Measurements from ENCODE around the gene PCBP3. TPM values are rescaled to one million over a fixed set of nuclear protein-coding genes. Genes with fewer than 3 reads are reported as not detected.
"Not testable (repeated sequence)": the region's sequence is repeated elsewhere in the genome, so short reads cannot be mapped to it uniquely, and the experiment has no call there.

The PCBP3 gene
- total RNA-seq, 1 experiment from 2014 or later, result not detected

DNA sequence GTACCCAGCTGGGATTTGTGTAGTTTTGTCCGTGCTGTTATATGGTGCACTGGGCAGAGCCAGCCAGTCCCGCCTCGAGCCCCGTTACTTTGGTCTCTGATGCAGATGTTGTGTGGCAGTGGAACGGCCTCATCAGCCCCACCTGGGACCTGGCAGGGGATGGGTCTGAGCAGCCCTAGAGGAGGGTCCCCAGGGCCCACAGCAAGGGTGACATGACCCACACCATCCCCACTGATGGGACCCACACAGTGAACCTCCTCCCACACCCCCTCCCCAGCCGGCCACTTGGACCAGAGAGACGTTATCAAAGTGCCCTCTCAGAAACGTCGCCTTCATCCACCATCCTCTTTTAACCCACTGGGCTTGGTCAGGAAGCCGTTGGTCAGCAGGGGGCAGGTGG is 42.0 kb upstream of the PCBP3 start:
- H3K9me2 ChIP-seq (ENCODE audit: insufficient read depth), result no peaks in the 10 kb centered on the region
- H3K9me3 ChIP-seq (ENCODE audit: insufficient read depth, low read depth), result no peaks in the 10 kb centered on the region
- ChIA-PET CTCF (no interaction called here), POLR2A (ENCODE audit: unreplicated experiment) (no interaction called here)
- no peak for TF ChIP-seq EZH2 (IDR thresholded peaks at IDR 0.05; ENCODE audit: low read depth)
- TF ChIP-seq, protein P1, sequence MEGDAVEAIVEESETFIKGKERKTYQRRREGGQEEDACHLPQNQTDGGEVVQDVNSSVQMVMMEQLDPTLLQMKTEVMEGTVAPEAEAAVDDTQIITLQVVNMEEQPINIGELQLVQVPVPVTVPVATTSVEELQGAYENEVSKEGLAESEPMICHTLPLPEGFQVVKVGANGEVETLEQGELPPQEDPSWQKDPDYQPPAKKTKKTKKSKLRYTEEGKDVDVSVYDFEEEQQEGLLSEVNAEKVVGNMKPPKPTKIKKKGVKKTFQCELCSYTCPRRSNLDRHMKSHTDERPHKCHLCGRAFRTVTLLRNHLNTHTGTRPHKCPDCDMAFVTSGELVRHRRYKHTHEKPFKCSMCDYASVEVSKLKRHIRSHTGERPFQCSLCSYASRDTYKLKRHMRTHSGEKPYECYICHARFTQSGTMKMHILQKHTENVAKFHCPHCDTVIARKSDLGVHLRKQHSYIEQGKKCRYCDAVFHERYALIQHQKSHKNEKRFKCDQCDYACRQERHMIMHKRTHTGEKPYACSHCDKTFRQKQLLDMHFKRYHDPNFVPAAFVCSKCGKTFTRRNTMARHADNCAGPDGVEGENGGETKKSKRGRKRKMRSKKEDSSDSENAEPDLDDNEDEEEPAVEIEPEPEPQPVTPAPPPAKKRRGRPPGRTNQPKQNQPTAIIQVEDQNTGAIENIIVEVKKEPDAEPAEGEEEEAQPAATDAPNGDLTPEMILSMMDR (conservative IDR thresholded peaks at IDR 0.05), result no peak
- no peak overlapping the region for H3K4me3 ChIP-seq
- H3K36me3 ChIP-seq (ENCODE audit: low read depth), result no peaks in the 10 kb centered on the region
- no peak for DNase-seq
- H2AFZ ChIP-seq, result no peak overlapping the region
- H3K4me2 ChIP-seq, result no peak overlapping the region
- H3F3A ChIP-seq (ENCODE audit: insufficient read depth, low read depth), result no peaks in the 10 kb centered on the region
- no peaks in the 10 kb centered on the region for H3K4me1 ChIP-seq (replicated peaks; ENCODE audit: insufficient read depth)
- H4K20me1 ChIP-seq (ENCODE audit: insufficient read depth), result no peaks in the 10 kb centered on the region
- H3K79me2 ChIP-seq (ENCODE audit: low read depth), result no peaks in the 10 kb centered on the region
- no TSS peak for BruUV-seq (replicated peaks)
- intact Hi-C loops (cut with micrococcal nuclease; ENCODE audit: unreplicated experiment), result no loop called here
- H3K27me3 ChIP-seq (ENCODE audit: insufficient read depth, low read depth), result peaks cover 63% of the 10 kb centered on the region
- H3K27ac ChIP-seq, result no peak overlapping the region

DNA sequence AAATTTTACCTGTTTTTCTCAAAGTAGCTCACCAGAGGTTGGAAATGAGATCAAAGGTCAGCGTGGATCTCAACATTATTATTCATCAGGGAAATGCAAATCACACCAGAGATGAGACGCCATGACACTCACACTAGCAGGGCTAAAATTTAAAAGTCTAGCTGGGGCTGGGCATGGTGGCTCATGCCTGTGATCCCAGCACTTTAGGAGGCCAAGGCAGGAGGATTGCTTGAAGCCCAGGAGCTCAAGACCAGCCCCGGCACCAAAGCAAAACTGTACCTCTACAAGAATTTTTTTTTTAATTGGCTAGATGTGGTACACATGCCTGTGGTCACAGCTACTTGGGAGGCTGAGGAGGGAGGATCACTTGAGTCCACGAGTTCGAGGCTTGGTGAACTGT is 41.4 kb upstream of the PCBP3 start:
- H3K27ac ChIP-seq, result no peak overlapping the region
- H3K4me3 ChIP-seq, result no peak overlapping the region
- intact Hi-C loops (cut with micrococcal nuclease; ENCODE audit: unreplicated experiment), result no loop called here
- H3K9me2 ChIP-seq (ENCODE audit: insufficient read depth), result no peaks in the 10 kb centered on the region
- no peaks in the 10 kb centered on the region for H3F3A ChIP-seq (ENCODE audit: insufficient read depth, low read depth)
- H3K27me3 ChIP-seq (ENCODE audit: insufficient read depth, low read depth), result peaks cover 66% of the 10 kb centered on the region
- CTCF ChIA-PET, result no interaction called here
- no peaks in the 10 kb centered on the region for H3K9me3 ChIP-seq (ENCODE audit: insufficient read depth, low read depth)
- no peaks in the 10 kb centered on the region for H3K79me2 ChIP-seq (ENCODE audit: low read depth)
- no peak for TF ChIP-seq EZH2 (IDR thresholded peaks at IDR 0.05; ENCODE audit: low read depth)
- TF ChIP-seq, protein P1 (conservative IDR thresholded peaks at IDR 0.05), result no peak
- no peaks in the 10 kb centered on the region for H3K4me1 ChIP-seq (replicated peaks; ENCODE audit: insufficient read depth)
- no TSS peak for BruUV-seq (replicated peaks)
- no peaks in the 10 kb centered on the region for H4K20me1 ChIP-seq (ENCODE audit: insufficient read depth)
- H3K36me3 ChIP-seq (ENCODE audit: low read depth), result no peaks in the 10 kb centered on the region
- H3K4me2 ChIP-seq, result no peak overlapping the region
- DNase-seq, result no peak
- POLR2A ChIA-PET (ENCODE audit: unreplicated experiment), result no interaction called here
- H2AFZ ChIP-seq, result no peak overlapping the region

DNA sequence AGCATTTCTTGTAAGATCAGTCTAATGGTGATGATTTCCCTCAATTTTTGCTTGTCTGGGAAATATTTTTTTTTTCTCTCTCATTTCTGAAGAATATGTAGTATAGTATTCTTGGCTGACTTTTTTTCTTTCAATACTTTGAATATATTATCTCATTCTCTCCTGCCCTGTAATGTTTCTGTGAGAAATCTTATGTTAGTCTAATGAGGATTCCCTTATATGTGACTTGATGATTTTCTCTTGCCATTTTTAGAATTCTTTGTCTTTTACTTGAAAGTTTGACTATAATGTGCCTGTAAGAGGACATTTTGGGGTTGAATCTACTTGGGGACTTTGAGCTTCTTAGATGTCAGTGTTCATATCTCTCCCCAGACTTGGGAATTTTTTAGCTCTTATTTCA is 40.0 kb upstream of the PCBP3 start:
- H3K27me3 ChIP-seq (ENCODE audit: insufficient read depth, low read depth), result peaks cover 70% of the 10 kb centered on the region
- no peak overlapping the region for H3K4me3 ChIP-seq
- no TSS peak for BruUV-seq (replicated peaks)
- ChIA-PET POLR2A (ENCODE audit: unreplicated experiment) (no interaction called here), CTCF (no interaction called here)
- TF ChIP-seq, protein P1 (conservative IDR thresholded peaks at IDR 0.05), result no peak
- TF ChIP-seq EZH2 (IDR thresholded peaks at IDR 0.05; ENCODE audit: low read depth), result no peak
- H4K20me1 ChIP-seq (ENCODE audit: insufficient read depth), result no peaks in the 10 kb centered on the region
- no peaks in the 10 kb centered on the region for H3K4me1 ChIP-seq (replicated peaks; ENCODE audit: insufficient read depth)
- no peak overlapping the region for H2AFZ ChIP-seq
- intact Hi-C loops (cut with micrococcal nuclease; ENCODE audit: unreplicated experiment), result no loop called here
- H3K9me2 ChIP-seq (ENCODE audit: insufficient read depth), result no peaks in the 10 kb centered on the region
- no peaks in the 10 kb centered on the region for H3F3A ChIP-seq (ENCODE audit: insufficient read depth, low read depth)
- no peaks in the 10 kb centered on the region for H3K79me2 ChIP-seq (ENCODE audit: low read depth)
- no peak overlapping the region for H3K4me2 ChIP-seq
- DNase-seq, result no peak
- no peaks in the 10 kb centered on the region for H3K9me3 ChIP-seq (ENCODE audit: insufficient read depth, low read depth)
- H3K27ac ChIP-seq, result no peak overlapping the region
- H3K36me3 ChIP-seq (ENCODE audit: low read depth), result no peaks in the 10 kb centered on the region

DNA sequence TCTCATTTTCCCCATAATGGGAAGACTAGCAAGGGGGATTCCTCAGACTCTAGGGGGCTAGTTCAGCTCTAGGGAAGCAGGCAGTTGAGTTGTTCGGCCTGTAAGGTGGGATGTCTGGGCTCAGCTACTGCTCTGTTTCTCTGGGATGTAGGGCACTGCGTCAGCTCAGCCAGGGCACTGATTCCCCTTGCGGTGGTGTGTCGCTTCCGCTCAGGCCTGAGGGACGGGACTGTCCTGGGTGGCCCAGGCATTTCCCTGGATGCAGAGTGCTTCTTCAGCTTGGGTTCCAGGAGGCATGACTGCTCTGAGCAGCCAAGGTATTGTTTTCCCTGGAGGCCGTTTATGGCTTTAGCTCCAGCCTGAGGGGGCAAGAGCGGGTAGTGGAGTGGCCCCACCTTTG is 38.8 kb upstream of the PCBP3 start:
- H3F3A ChIP-seq (ENCODE audit: insufficient read depth, low read depth); POLR2A ChIA-PET (ENCODE audit: unreplicated experiment); H3K36me3 ChIP-seq (ENCODE audit: low read depth); CTCF ChIA-PET; H3K4me3 ChIP-seq; BruUV-seq (replicated peaks); H2AFZ ChIP-seq; H4K20me1 ChIP-seq (ENCODE audit: insufficient read depth); H3K79me2 ChIP-seq (ENCODE audit: low read depth); intact Hi-C loops (cut with micrococcal nuclease; ENCODE audit: unreplicated experiment); H3K27ac ChIP-seq; H3K9me3 ChIP-seq (ENCODE audit: insufficient read depth, low read depth); DNase-seq; H3K4me2 ChIP-seq; H3K9me2 ChIP-seq (ENCODE audit: insufficient read depth); H3K4me1 ChIP-seq (replicated peaks; ENCODE audit: insufficient read depth): not testable (repeated sequence)
- peaks cover 65% of the 10 kb centered on the region for H3K27me3 ChIP-seq (ENCODE audit: insufficient read depth, low read depth)
